ENCODE results near the gene MAGI1.

Gene MAGI1

DNA sequence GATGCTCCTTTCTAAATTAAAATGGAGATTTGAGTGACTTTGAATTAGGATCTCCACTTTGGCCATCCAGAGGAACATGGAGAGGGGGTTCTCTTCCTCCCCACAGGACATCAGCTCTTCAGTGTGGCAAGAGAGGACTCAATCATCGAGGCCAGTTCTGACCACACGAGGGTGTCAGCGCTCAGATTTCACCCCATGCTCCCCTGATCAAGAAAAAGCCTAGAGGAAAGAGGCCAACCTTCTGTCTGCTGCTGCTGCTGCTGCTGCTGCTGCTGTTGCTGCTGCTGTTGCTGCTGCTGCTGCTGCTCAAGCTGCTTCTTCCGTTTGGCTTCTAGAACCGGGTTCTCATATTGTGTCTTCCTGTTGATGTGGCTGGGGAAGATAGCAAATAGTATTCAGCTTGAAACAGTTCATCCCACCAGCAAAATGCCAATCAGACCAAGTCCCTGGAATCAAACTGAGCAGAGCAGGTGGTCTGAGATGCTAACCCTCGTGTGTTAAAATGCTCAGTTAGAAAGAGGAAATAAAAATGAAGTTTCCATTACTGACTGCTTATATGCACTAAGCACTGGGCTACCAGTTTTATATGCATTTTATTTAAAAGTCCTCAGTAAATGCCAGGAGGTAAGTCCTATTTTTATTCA, 599.0 kb downstream of the MAGI1 start:
- DNase-seq: no peak

GRCh38 chr3:65438612-65439011, 600.1 kb downstream of the MAGI1 start:
- DNase-seq: no peak

DNA sequence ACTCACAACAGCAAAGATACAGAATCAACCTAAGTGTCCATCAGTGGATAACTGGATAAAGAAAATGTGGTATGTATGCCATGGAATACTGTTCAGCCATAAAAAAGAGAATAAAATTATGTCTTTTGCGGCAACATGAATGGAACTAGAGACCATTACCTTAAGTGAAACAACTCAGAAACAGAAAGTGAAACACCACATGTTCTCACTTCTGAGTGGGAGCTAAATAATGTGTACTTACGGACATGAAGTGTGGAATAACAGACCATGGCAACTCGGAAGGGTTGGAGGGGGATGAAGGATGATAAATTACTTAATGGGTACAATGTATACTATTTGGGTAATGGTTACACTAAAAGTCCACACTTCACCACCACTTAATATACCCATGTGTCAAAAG, 600.6 kb downstream of the MAGI1 start:
- DNase-seq: no peak

- no peak for DNase-seq
Measured at GRCh38 chr3:65436580-65436979, 602.1 kb downstream of the MAGI1 start.

DNA sequence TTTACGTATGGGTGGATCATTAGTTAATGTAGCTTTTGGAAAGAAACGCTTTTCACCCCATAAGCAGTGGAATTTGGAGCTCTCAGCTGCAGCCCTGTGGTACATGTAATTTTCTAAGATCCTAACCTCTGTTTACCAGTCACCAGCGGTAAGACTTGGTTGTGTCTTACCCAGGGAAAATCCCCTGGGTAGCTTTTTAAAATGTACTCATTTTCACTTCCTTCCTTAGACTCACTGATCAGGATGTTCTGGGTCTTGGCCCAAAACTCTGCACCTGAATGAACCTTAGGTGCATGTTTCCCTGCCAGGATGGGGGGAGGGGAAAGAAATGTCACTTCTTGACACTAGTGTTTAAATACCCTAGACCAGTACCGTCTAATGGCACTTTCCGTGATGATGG, 605.2 kb downstream of the MAGI1 start:
- DNase-seq: no peak

DNA sequence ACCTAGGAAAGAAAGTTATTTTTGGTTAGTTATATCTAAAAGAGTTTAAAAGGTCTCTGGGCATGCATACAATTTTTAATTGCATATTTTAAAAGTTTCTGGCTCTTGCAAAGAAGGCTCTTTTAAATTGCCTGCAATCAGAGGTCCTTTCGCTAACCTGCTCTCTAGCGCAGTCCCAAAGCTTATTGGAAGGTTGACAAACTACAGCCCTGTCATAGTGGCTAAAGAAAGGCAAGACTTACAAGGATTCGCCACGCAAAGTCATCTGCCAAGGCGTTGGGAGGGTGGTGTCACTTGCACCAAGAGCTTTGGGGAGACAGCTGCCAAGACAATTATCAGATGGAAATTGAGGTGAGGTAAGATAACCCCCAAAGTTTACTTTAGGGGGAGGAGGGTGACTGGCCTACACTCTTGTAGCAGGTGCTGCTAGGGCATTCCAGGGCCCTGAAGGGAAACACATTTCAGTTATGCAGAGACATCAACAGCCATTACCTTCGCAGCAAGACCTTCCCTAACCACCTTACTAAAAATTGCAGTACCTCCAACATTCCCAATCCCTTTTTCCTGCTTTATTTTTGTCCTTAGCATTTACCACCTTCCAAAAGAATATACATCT, 606.2 kb downstream of the MAGI1 start:
- DNase-seq: no peak

DNA sequence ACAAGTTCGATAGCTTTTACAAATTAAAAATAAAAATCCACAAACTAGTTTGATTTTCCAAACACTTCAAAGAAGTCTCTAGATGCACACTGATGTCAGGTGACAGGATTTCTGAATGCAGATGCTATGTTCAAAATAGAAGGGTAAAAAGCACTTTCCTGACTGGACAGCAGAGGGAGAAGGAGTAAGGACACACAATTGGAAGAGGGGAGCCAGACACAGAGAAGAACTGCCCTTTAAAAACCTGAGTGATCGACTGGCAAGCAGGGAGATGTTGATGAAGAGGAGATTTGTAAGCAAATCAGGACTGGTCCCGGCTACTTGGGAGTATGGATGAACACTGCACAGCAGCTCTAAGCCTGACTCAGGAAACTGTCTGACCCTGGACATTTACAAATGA, 612.8 kb downstream of the MAGI1 start:
- DNase-seq: no peak

DNA sequence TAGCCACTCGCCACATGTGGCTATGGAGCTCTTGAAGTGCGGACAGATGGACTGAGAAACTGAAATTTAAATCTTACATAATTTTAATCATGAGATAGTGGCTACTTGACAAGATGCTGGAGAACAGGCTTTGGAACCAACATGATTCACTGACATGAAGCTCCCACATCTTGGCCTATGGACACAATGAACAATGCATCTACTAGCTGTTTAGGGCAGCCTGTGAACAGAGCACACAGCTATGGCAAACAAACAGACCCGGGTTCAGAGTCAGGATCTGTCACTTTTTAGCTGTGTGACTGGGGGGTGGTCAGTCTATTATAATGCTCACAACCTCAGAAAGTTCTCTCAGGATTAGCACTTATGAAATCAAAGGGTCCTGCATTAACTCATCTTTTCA, 616.6 kb downstream of the MAGI1 start:
- DNase-seq: no peak

GRCh38 chr3:65419233-65419632, 619.5 kb downstream of the MAGI1 start:
- DNase-seq: no peak

GRCh38 chr3:65413891-65414290, 624.8 kb downstream of the MAGI1 start:
- DNase-seq: no peak

DNA sequence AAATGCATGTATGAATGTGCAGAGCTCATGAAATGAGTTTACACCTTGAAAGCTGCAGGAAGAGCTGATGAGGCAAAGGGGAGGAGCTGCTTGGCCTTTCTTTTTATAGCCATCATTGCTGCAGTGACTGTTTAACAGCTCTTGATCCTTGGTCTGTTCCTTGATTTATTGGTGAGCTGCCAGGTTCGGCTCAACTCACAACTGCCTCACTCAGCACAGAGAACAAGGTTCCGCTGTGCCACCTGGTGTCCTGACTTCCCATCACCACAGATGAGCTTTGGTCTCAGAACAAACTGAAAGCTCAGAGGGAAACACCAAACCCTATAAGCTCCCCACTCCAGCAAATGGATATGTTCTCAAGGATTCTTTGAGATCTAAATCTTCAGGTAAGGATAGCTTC, 626.1 kb downstream of the MAGI1 start:
- no peak for DNase-seq

DNA sequence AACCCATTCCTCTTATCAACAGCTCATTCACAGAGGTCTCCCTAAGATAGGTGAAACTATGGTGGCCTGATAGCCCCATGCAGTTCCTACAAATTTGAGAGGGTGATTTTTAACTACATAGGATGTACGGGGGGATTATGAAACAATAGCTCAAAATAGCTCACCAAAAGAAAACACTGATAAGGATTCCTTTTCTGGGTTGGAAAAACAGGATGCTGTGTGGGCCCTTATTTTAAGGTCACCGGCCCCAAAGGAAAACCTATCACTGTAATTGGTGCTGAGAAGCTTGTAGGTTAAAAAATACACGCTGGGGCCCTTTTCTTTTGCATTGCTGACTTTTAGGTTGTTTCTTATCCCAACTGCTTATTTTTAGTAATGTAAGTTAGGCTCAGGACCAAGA, 627.4 kb downstream of the MAGI1 start:
- DNase-seq: no peak

GRCh38 chr3:65409176-65409569, 629.5 kb downstream of the MAGI1 start:
- DNase-seq: no peak

- no peak for DNase-seq
Measured at GRCh38 chr3:65408531-65409175, 630.1 kb downstream of the MAGI1 start.

DNA sequence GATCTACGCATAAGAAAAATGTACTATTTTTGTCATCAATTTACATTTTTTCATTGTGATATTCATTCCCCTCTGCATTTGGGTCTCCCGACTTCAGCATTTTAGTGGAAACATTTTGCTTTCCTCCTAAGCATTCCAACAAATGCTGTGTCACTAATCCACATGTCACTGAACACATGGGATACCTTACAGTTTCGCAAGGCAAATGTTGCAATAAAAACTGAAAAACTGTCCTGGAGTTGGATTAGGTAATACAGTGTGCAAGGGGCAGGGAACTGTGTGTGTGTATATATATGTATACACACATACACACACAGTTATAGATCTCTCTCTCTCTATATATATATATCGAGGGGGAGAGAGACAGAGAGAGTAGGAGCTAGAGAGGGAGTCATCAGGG, 632.2 kb downstream of the MAGI1 start:
- DNase-seq: no peak

GRCh38 chr3:65402597-65402996, 636.1 kb downstream of the MAGI1 start:
- DNase-seq: no peak

DNA sequence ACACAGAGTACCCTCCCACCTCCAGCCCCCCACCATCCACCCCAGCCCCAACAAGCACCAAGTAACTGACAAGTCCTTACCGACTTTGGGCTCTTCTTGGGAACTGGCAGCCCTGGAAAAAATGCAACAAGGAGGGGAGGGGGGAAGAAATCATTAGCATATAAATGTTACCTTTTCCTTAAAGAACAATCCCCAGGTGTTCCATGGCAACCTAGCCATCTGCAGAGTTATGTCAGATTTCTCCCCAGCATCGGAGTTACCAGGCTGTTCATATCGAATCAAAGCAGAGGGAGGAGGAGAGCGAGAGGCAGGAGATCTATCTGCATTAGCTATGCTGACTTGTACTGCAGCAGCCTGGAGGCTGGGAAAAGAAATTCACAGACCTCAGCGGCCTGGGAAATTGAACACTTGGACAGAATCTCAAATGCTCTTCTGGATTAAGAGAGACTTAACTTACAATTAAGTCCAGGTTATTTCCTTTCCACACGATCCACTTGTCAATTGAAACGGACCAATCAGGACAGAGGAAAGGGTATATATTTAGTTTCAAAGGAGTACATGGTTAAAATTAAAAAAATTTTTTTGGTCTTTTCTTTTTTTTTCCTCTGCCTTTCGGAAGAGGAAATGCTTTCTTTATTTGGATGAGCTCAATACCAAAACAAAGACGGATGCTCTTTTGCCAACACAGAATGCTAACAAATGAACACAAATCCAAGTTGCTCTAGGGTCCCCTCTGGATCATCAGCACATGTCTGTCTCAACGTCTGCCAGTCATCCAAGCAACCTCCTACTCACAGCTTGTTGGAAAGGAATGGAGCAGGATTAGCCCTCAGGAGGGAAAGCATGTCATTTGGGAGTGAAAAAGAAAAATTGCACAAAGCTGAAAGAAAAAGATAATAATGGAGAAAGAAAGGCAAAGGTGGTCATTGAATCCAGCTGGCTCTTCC, 637.1 kb downstream of the MAGI1 start:
- no peak for DNase-seq

DNA sequence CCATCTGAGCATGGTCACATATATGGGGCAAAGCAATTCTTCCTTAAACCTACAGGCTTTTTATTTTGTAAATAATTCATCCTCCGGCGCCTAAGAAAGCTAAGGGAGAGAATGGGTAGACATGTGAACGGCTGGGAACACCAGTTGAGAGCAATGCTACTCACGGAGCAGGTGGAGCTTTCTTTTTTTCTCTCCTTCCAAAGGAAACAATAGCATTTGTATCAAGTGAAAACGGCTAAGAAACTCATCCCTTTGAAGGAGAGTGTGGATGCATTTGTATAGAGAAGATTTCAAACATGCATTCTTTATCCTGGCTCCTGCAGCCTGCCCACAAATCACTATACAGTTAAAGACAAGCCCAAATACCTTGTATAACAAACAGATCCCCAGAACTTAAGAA, 637.8 kb downstream of the MAGI1 start:
- DNase-seq: no peak

GRCh38 chr3:65398953-65399352, 639.8 kb downstream of the MAGI1 start:
- no peak for DNase-seq

DNA sequence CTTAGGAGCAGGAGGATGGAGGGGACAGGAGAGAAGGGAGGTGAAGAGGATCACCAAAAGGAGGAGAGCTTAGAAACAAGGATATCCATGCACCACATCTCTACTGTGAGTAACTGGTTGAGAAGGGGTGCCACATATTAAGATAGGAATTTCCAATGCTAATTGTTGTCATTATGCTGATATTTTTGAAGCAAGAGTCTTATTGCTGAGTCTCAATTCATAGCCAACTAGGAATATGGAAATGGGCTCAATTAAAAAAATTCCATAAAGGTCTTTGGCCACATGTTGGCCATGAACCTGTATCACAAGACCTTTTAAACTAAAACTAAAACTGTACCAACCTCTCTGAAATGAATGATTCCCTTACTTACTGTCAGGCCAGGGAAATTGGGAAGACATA, 642.6 kb downstream of the MAGI1 start:
- no peak for DNase-seq

DNA sequence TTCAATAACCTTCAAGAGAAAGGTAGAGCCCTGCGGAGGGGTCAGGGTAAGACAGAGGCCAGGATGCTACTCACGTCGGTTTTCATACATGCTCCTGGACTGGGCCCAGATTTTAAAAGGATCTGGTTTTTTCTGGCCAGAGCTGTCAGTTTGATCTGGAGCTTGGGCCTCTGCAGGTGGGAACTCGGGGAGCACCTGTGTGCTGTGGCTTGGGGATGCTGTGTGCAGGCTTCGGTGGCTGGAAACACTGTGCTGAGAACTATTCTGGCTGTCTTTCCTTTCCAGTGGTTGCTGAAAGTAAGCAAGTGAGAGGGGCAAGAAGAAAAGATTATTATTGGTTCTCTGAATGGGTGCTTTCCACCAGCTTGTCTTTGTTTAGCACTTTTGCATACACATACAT, 647.6 kb downstream of the MAGI1 start:
- no peak for DNase-seq

GRCh38 chr3:65385805-65386204, 652.9 kb downstream of the MAGI1 start:
- no peak for DNase-seq

GRCh38 chr3:65381496-65382010, 657.2 kb downstream of the MAGI1 start:
- DNase-seq: no peak
